ENCODE results near the gene ARID1A.
A peak's percentile ranks its signal among the peaks of the same experiment; 100 is the strongest.

ARID1A gene

GRCh38 chr1:26827106-26827604 is 131.3 kb downstream of the ARID1A start:
- Histone ChIP-seq H3K27me3 (ENCODE audit: insufficient read depth, low read length) (no peaks in the 10 kb centered on the region), H3K4me1 (ENCODE audit: control insufficient read depth, insufficient read depth, low read length, unreplicated experiment) (peaks cover 17% of the 10 kb centered on the region), H3K36me3 (ENCODE audit: insufficient read depth, low read length) (no peaks in the 10 kb centered on the region), H3K4me3 (ENCODE audit: low read depth, low read length) (peak overlapping the region; percentile 84), H3K79me2 (ENCODE audit: control insufficient read depth, insufficient read depth, low read length, unreplicated experiment) (peaks cover 31% of the 10 kb centered on the region), H3K27ac (ENCODE audit: low read depth, low read length) (no peak overlapping the region), H2AFZ (ENCODE audit: low read length, unreplicated experiment) (peak overlapping the region; percentile 61)

GRCh38 chr1:26827663-26828062 is 131.8 kb downstream of the ARID1A start:
- H3K27me3 ChIP-seq (ENCODE audit: insufficient read depth, low read length), result no peaks in the 10 kb centered on the region
- no peak overlapping the region for H2AFZ ChIP-seq (ENCODE audit: low read length, unreplicated experiment)
- H3K36me3 ChIP-seq (ENCODE audit: insufficient read depth, low read length), result no peaks in the 10 kb centered on the region
- peaks cover 31% of the 10 kb centered on the region for H3K79me2 ChIP-seq (ENCODE audit: control insufficient read depth, insufficient read depth, low read length, unreplicated experiment)
- peak overlapping the region; percentile 84 for H3K4me3 ChIP-seq (ENCODE audit: low read depth, low read length)
- peaks cover 17% of the 10 kb centered on the region for H3K4me1 ChIP-seq (ENCODE audit: control insufficient read depth, insufficient read depth, low read length, unreplicated experiment)
- no peak overlapping the region for H3K27ac ChIP-seq (ENCODE audit: low read depth, low read length)

- Histone ChIP-seq H3K4me3 (ENCODE audit: low read depth, low read length) (peak overlapping the region; percentile 27; the same call in 1 of the 2 replicates), H3K27ac (ENCODE audit: low read depth, low read length) (no peak overlapping the region), H3K36me3 (ENCODE audit: insufficient read depth, low read length) (0 out of 2 replicates have a peak, but pooled peaks cover 3% of the 10 kb centered on the region), H3K27me3 (ENCODE audit: insufficient read depth, low read length) (no peaks in the 10 kb centered on the region), H3K79me2 (ENCODE audit: control insufficient read depth, insufficient read depth, low read length, unreplicated experiment) (peaks cover 31% of the 10 kb centered on the region), H3K4me1 (ENCODE audit: control insufficient read depth, insufficient read depth, low read length, unreplicated experiment) (peaks cover 17% of the 10 kb centered on the region), H2AFZ (ENCODE audit: low read length, unreplicated experiment) (no peak overlapping the region)
Measured at GRCh38 chr1:26828411-26828991, 132.7 kb downstream of the ARID1A start.

- H3K27ac ChIP-seq (ENCODE audit: low read depth, low read length), result no peak overlapping the region
- peaks cover 17% of the 10 kb centered on the region for H3K4me1 ChIP-seq (ENCODE audit: control insufficient read depth, insufficient read depth, low read length, unreplicated experiment)
- H3K79me2 ChIP-seq (ENCODE audit: control insufficient read depth, insufficient read depth, low read length, unreplicated experiment), result peaks cover 31% of the 10 kb centered on the region
- no peak overlapping the region for H2AFZ ChIP-seq (ENCODE audit: low read length, unreplicated experiment)
- 0 out of 2 replicates have a peak, but pooled peaks cover 4% of the 10 kb centered on the region for H3K36me3 ChIP-seq (ENCODE audit: insufficient read depth, low read length)
- no peaks in the 10 kb centered on the region for H3K27me3 ChIP-seq (ENCODE audit: insufficient read depth, low read length)
- H3K4me3 ChIP-seq (ENCODE audit: low read depth, low read length), result no peak overlapping the region
Measured at GRCh38 chr1:26829184-26829911, 133.5 kb downstream of the ARID1A start.

- H3K36me3 ChIP-seq (ENCODE audit: insufficient read depth, low read length), result 0 out of 2 replicates have a peak, but pooled peaks cover 7% of the 10 kb centered on the region
Measured at GRCh38 chr1:26831059-26831458, 135.2 kb downstream of the ARID1A start.

More at GRCh38 chr1:26831059-26831458, 135.2 kb downstream of the ARID1A start:
- no peaks in the 10 kb centered on the region for H3K27me3 ChIP-seq (ENCODE audit: insufficient read depth, low read length)
- no peak overlapping the region for H3K4me3 ChIP-seq (ENCODE audit: low read depth, low read length)
- H3K79me2 ChIP-seq (ENCODE audit: control insufficient read depth, insufficient read depth, low read length, unreplicated experiment), result peaks cover 31% of the 10 kb centered on the region
- no peak overlapping the region for H3K27ac ChIP-seq (ENCODE audit: low read depth, low read length)
- peaks cover 14% of the 10 kb centered on the region for H3K4me1 ChIP-seq (ENCODE audit: control insufficient read depth, insufficient read depth, low read length, unreplicated experiment)
- H2AFZ ChIP-seq (ENCODE audit: low read length, unreplicated experiment), result no peak overlapping the region
